Endothelial cell (in vitro differentiated cells): Measurements from ENCODE around the gene DUSP5. TPM values are rescaled to one million over a fixed set of nuclear protein-coding genes. Genes with fewer than 3 reads are reported as not detected.

Experiments used
- DNase-seq: peaks from one replicate; pipeline ENCODE4 v3.0.0; 2021; ENCODE audit warnings: low spot score
- H3K27ac Mint-ChIP-seq: one replicate; pipeline ENCODE4 v1.8.0; 2021; ENCODE audit warnings: mixed read lengths, inconsistent platforms; ENCODE audit not compliant: unreplicated experiment
- H3K27me3 Mint-ChIP-seq: one replicate; pipeline ENCODE4 v1.8.0; 2021; ENCODE audit warnings: mild to moderate bottlenecking, moderate library complexity, mixed read lengths, inconsistent platforms; ENCODE audit not compliant: unreplicated experiment
- H3K36me3 Mint-ChIP-seq: one replicate; pipeline ENCODE4 v1.8.0; 2021; ENCODE audit warnings: mild to moderate bottlenecking, low read depth, mixed read lengths, inconsistent platforms; ENCODE audit not compliant: unreplicated experiment
- H3K4me1 Mint-ChIP-seq: one replicate; pipeline ENCODE4 v1.8.0; 2021; ENCODE audit warnings: mild to moderate bottlenecking, mixed read lengths, inconsistent platforms; ENCODE audit not compliant: unreplicated experiment
- H3K4me3 Mint-ChIP-seq: one replicate; pipeline ENCODE4 v1.8.0; 2021; ENCODE audit warnings: mild to moderate bottlenecking, mixed read lengths, inconsistent platforms; ENCODE audit not compliant: unreplicated experiment
- H3K9me3 Mint-ChIP-seq: one replicate; pipeline ENCODE4 v1.8.0; 2021; ENCODE audit warnings: mixed read lengths, inconsistent platforms; ENCODE audit not compliant: unreplicated experiment
- total RNA-seq: library from RNA; stranded (reverse); fragmentation: NEBNext Ultra II Directional; extraction: Animal tissue kit (Norgen Biotek cat#: 25700); gene quantifications from one replicate; pipeline ENCODE4 v1.2.1, GENCODE V29; 2021; ENCODE audit not compliant: unreplicated experiment
- TF ChIP-seq, protein P1 (sequence below): fragments of 200-600 bp; sonication (generic); IDR thresholded peaks from one replicate; pipeline ENCODE4 v1.5.0; 2021; ENCODE audit warnings: antibody characterized with exemption; ENCODE audit not compliant: unreplicated experiment

DUSP5 gene
- total RNA-seq, 1 donor from 2014 or later, result 46.0 TPM

DNA sequence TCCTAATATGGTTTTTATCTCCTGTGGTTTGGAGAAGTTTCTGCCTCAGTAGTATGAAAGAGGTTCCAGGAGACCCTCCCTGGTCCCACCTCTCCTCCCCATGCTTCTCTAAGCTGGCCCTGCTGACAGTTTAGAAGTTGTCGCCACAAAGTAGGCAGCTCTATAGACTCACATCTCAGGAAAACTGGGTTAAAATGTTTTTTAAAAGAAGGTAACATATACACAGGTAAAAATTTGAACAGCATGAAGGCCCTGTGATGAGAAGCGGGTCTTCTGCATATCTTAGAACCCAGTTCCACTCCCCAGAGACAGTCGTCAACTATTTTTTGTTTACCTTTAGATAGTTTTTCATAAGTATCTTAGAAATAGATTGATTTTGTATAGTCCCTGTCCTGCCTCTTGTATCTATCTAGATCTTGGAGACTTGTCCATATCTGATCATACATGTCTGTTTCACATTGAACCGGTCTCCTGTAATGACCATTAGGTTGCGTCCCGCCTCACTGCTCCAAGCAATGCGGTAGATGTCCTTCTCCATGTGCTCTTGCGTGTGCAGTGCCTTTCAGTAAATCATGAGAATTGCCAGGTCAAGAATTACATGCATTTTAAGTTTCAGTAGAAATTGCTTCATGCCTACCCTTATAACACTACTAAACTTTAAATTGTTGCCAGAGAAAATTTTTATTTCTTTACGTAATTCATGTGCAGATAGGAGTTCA, 2.2 kb downstream of the DUSP5 start:
- no peaks in the 10 kb centered on the region for H3K9me3 Mint-ChIP-seq
- no peak for DNase-seq
- peaks cover 20% of the 10 kb centered on the region for H3K27me3 Mint-ChIP-seq
- H3K36me3 Mint-ChIP-seq, result peaks cover 19% of the 10 kb centered on the region
- TF ChIP-seq, protein P1, sequence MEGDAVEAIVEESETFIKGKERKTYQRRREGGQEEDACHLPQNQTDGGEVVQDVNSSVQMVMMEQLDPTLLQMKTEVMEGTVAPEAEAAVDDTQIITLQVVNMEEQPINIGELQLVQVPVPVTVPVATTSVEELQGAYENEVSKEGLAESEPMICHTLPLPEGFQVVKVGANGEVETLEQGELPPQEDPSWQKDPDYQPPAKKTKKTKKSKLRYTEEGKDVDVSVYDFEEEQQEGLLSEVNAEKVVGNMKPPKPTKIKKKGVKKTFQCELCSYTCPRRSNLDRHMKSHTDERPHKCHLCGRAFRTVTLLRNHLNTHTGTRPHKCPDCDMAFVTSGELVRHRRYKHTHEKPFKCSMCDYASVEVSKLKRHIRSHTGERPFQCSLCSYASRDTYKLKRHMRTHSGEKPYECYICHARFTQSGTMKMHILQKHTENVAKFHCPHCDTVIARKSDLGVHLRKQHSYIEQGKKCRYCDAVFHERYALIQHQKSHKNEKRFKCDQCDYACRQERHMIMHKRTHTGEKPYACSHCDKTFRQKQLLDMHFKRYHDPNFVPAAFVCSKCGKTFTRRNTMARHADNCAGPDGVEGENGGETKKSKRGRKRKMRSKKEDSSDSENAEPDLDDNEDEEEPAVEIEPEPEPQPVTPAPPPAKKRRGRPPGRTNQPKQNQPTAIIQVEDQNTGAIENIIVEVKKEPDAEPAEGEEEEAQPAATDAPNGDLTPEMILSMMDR, result no peak
- peaks cover 76% of the 10 kb centered on the region for H3K4me1 Mint-ChIP-seq
- peak overlapping the region; percentile 9 for H3K27ac Mint-ChIP-seq
- H3K4me3 Mint-ChIP-seq, result peak overlapping the region; percentile 99

DNA sequence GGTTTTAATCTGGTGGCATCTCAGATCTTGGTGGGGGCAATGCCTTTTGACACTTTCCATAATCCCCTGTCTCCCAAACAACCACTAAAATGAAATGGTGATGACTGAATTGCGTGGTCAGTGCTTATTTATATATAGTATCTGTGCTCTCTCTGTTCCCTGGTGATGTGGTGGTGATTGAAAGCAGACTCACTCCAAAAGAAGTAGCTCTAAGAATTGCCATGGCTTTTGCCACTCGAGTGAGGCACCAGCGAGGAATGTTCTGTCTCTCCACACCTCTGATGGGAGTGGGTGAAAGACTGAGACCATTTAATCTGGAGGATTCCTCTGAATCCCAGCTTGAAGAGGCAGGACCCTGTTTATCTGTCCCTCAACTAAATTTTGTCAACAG, 2.8 kb downstream of the DUSP5 start:
- Mint-ChIP-seq H3K9me3 (no peaks in the 10 kb centered on the region), H3K36me3 (peaks cover 21% of the 10 kb centered on the region), H3K4me3 (peak overlapping the region; percentile 99), H3K4me1 (peaks cover 81% of the 10 kb centered on the region), H3K27me3 (peaks cover 19% of the 10 kb centered on the region), H3K27ac (peak overlapping the region; percentile 63)
- no peak for DNase-seq
- TF ChIP-seq, protein P1, result no peak

DNA sequence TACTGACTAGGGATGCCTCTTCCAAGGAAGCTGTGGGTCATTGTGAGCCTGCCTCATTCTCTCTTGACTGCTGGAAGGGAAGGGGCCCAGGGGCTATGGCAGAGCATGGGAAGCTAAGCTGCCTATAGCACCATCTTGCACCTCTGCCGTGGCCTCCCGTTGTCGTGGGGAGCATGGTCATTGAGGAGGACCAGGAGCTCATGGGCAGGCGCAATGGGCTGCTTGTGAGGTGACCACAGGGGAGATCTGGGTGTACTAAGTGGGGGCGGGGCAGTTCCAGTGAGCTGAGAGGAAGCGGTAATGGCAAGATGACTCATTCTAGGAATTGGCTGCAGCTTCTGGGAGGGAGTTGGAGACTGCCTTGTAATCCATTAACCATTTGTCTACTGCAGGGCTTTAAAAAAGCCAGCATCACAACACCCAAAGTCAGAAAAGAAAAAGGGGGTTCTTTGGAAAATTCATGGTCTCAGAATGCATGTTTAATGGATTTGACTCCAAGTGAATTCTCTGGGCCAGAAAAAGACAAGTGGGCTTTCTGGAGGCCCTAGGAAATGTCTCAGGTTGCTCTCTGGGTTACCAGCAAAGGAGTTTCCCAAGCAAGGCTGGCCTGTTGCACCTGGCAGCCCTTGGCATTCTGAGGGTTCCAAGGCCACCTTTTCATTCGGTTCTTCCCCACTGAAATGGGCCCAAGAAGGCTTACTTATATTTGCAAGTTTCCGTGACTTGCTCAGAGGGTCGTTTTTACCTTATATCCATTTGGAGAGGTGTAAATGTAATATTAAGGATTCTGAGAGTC, 3.6 kb downstream of the DUSP5 start:
- peak; percentile 58 for DNase-seq
- TF ChIP-seq, protein P1, result no peak
- Mint-ChIP-seq H3K9me3 (no peaks in the 10 kb centered on the region), H3K36me3 (peaks cover 21% of the 10 kb centered on the region), H3K27ac (peak overlapping the region; percentile 63), H3K4me3 (peak overlapping the region; percentile 99), H3K4me1 (peaks cover 83% of the 10 kb centered on the region), H3K27me3 (peaks cover 15% of the 10 kb centered on the region)

DNA sequence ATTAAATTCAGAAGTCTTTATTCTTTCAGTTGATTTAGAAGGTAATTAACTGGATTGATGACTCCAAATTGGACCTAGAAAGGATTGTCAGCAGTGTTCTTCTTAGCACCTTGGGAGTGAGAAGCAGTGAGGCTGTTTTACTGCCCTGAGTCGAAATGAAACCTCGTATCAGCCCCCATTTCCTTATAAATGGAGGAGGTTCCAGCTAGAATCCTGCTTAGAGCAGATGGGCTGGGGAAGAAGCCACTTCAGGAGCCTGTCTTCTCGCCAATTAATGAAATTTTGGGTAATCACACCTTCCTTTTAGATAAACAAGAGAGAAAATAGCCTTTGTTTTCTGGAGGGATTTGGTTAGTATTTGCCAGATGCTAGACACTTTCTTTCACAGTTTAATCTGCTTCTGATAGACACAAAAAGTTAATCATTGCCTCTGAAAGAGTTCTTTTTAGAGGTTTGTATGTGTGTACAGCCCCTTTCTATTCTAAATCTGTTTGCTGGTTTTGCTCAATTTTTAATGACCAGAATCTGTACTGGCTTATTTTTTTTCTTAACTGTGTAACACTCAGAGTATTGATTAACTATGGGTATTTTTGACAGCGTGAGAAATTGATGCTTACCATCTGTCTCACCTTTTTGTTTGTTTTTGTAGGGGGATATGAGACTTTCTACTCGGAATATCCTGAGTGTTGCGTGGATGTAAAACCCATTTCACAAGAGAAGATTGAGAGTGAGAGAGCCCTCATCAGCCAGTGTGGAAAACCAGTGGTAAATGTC, 4.6 kb downstream of the DUSP5 start:
- H3K4me1 Mint-ChIP-seq, result peaks cover 82% of the 10 kb centered on the region
- peak overlapping the region; percentile 16 for H3K27ac Mint-ChIP-seq
- no peaks in the 10 kb centered on the region for H3K9me3 Mint-ChIP-seq
- peaks cover 23% of the 10 kb centered on the region for H3K36me3 Mint-ChIP-seq
- TF ChIP-seq, protein P1, result no peak
- DNase-seq, result no peak
- peaks cover 14% of the 10 kb centered on the region for H3K27me3 Mint-ChIP-seq
- no peak overlapping the region for H3K4me3 Mint-ChIP-seq
